HG03060 (cell line): ENCODE data around the gene KLHL3.
A peak's percentile ranks its signal among the peaks of the same experiment; 100 is the strongest.
"Not testable (repeated sequence)": the region's sequence is repeated elsewhere in the genome, so short reads cannot be mapped to it uniquely, and the experiment has no call there.

Experiments
- ATAC-seq: cut with Tn5 transposase; IDR thresholded peaks from one replicate; pipeline ENCODE4 v1.9.1; 2021; ENCODE audit warnings: low read depth, moderate number of reproducible peaks; ENCODE audit not compliant: unreplicated experiment

KLHL3 gene, protein sequence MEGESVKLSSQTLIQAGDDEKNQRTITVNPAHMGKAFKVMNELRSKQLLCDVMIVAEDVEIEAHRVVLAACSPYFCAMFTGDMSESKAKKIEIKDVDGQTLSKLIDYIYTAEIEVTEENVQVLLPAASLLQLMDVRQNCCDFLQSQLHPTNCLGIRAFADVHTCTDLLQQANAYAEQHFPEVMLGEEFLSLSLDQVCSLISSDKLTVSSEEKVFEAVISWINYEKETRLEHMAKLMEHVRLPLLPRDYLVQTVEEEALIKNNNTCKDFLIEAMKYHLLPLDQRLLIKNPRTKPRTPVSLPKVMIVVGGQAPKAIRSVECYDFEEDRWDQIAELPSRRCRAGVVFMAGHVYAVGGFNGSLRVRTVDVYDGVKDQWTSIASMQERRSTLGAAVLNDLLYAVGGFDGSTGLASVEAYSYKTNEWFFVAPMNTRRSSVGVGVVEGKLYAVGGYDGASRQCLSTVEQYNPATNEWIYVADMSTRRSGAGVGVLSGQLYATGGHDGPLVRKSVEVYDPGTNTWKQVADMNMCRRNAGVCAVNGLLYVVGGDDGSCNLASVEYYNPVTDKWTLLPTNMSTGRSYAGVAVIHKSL

GRCh38 chr5:137735555-137736284 lies at the start of gene KLHL3:
TSS of gene KLHL3 (minus strand) at chr5:137736089. CDS start at chr5:137735646, 443 bp downstream.
- no peak for ATAC-seq

- ATAC-seq = no peak
Measured at GRCh38 chr5:137782984-137783536, 47.2 kb upstream of the KLHL3 start.

DNA sequence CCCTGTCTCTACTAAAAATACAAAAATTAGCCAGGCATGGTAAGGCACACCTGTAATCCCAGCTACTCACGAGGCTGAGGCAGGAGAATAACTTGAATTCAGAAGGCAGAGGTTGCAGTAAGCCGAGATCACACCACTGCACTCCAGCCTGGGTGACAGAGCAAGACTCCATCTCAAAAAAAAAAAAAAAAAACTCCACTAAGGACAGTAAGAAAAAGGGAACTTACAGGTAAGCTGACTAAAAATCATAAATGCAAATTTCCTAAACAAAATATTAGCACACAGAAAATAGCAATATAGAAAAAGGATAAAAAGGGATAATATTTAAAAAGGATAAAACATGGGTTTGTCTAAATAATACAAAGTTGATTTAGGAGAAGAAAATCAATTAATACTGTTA lies 46.2 kb upstream of the KLHL3 start:
- no peak for ATAC-seq

DNA sequence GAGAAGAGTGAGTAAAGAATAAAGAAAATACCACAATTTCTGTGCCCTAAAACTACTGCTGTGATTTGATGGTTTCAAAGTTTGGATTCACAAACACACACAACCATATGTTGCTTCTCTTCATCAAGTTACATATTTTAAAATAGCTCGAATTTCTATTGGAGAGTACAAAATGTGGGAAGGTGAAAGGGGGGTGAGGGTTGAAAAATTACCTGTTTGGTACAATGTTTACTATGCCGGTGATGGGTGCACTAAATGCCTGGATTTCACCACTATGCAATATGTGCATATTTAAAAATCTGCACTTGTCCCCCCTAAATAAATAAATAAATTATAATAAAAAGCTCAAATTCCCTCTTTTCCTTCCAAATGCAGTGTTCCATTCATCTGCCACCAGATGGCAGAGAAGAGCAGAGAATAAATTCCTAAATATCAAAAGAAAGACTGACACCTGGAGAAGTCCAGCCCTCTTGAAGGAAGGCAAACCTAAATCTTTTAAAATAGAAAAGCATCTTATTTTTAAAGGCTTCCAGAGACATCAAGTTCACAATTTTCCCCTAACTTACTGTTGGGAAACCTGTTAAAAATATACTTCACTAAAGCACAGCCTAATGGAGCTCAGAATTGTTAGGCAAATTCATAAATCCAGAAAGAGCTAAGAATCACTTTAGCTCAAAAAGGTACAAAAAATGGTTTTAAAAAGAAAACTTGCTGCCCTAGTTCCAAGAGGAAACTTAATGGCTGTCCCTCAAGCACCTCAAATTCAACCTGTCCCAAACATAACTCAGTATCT lies 43.1 kb upstream of the KLHL3 start:
- ATAC-seq = no peak

- not testable (repeated sequence) for ATAC-seq
Measured at GRCh38 chr5:137767937-137768336, 32.0 kb upstream of the KLHL3 start.

DNA sequence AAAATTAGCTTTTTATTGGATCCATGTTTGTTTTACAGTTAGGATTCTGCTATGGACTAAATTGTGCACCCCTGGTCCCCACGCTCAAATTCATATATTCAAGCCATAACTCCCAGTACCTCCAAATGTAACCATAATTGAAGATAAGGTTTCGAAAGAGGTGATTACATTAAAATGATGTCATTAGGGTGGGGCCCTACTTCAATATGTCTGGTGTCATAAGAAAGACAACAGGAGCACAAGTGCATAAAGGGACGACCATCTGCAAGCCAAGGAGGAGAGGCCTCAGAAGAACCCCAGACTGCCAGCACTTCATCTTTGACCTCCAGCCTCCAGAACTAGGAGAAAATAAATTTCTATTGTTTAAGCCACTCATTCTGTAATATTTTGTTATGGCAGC lies 25.7 kb upstream of the KLHL3 start:
- ATAC-seq = no peak

DNA sequence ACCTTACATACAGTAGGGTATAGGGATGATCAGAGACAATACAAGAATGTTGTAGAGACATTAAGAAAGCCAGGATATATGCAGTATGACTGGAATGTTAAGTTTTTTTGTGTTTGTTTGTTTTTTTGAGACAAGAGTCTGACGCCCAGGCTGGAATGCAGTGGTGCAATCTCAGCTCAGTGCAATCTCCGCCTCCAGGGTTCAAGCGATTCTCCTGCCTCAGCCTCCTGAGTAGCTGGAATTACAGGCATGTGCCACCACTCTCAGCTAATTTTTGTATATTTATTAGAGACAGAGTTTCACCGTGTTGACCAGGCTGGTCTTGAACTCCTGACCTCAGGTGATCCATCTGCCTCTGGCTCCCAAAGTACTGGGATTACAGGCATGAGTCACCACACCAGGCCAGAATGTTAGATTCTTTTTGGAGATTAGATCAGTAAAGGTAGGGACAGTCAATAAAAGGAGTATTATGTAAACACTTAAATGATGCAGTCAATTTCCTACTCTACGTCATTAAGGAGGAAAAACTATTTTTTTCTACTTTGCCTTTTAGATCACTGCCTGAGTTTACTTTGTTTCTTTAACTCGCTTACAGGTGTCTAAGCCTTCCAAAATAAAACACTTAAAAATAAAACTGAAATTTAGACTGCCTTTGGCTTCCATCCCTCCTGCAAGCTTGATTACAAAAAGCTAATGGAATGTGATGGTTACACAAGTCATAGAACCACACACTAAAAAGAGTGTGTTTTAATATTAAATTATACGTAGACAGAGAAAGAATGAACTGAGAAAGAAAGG lies 25.0 kb upstream of the KLHL3 start:
- no peak for ATAC-seq

DNA sequence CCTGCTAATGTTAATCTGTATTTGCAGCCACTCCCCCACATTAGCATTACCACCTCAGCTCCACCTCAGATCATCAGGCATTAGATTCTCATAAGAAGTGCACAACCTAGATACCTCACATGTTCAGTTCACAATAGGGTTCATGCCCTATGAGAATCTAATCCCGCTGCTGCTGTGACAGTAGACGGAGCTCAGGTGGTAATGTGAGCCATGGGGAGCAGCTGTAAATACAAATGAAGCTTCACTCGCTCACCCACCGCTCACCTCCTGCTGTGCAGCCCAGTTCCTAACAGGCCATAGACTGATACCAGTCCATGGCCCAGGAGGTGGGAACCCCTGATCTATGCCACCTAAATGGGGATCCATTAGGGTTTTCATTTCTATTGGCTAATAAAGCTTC lies 24.4 kb upstream of the KLHL3 start:
- ATAC-seq = no peak

- ATAC-seq = peak; percentile 52
Measured at GRCh38 chr5:137758715-137759306, 22.9 kb upstream of the KLHL3 start.

DNA sequence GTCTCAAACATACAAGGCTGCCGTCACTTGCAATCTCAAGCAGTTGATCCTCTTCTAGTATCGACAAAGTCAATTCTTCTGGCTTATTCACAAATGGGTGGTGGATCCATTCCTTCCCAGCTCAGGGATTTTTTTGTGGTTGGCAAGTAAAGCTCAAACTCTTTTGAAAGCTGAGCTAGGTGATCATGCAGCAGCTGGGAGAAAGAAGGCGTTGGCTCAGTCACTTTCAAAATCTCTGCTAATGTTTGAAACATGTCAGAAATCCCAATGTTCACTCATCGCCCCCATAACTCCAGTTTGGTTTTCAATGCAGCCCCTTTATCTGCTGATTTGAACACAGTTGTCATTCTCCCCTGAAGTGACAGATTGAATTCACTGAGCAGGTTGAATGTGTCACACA lies 22.2 kb upstream of the KLHL3 start:
- ATAC-seq = no peak

- no peak for ATAC-seq
Measured at GRCh38 chr5:137757634-137758033, 21.7 kb upstream of the KLHL3 start.

DNA sequence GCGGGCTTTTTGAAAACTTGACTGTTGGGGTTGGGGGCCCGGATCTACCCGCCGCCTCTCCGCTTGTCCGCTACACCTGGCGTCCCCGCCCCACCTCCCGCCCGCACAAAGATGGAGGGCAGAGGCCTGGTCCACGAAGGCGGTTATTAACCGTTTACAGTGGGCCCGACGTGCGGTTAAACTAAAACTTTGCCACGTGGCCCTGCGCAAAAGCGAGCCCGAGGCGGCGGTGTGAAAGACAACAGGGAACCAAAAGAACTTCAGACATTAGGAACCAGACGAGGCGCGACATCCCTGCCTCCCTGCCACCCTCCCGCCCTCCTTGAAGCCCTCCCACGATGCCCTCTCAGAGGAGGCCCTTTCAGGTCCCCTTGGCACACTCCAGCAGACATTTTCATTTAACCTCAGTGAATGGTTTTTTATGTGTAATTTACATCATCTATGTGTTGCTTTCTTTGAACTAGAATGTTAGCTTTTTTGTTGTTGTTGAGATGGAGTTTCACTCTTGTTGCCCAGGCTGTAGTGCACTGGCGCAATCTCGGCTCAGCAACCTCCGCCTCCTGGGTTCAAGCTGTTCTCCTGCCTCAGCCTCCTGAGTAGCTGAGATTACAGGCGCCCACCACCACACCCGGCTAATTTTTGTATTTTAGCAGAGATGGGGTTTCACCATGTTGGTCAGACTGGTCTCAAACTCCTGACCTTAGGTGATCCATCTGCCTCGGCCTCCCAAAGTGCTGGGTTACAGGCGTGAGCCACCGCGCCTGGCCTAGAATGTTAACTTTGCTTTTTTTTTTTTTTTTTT lies 19.3 kb upstream of the KLHL3 start:
- ATAC-seq = peak; percentile 1

DNA sequence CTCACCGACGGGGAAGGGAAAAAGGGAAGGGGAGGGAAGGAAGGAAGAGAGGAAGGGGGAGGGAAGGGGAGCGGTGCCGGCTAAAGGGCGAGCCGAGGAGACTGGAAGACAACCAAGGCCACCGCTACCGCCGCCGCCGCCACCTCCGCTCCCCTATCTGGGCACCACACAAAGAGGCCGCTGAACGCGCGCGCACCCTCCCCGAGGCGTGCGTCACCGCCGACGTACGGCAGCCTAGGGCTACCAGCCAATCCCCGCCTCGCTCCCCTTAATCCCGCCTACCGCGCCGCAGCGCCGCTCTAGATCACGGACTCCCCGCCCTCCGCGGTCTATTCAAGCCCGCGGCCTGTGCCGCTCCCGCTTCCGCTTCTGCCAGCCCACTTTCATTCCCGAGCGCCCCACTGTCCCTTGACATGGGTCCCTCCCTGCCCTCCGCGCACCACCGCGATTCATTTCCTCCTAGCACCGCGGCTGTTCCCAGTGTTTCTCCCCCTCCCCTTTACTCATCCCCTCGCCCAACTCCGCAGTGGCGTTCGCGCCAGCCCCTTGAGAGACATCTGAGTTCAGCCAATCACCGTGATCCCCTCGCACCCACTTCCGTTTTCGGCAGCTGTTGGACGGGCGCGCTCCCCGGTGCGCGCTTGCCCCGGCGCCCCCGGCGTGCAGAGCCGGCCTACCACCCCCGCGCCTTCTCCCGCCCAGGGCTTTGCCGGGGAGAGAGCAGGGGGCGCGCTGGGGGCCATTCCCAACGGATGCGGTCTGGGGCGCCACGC lies 18.5 kb upstream of the KLHL3 start, which contains the start of gene HNRNPA0:
Gene HNRNPA0, minus strand, starts transcription at position 176 of the 773 bp plus-strand sequence. CDS start 297 bp downstream, outside the sequence.
- peak; percentile 61 for ATAC-seq

GRCh38 chr5:137753691-137754187 lies 17.9 kb upstream of the KLHL3 start:
- no peak for ATAC-seq

GRCh38 chr5:137752905-137753690 lies 17.2 kb upstream of the KLHL3 start:
- ATAC-seq = no peak

DNA sequence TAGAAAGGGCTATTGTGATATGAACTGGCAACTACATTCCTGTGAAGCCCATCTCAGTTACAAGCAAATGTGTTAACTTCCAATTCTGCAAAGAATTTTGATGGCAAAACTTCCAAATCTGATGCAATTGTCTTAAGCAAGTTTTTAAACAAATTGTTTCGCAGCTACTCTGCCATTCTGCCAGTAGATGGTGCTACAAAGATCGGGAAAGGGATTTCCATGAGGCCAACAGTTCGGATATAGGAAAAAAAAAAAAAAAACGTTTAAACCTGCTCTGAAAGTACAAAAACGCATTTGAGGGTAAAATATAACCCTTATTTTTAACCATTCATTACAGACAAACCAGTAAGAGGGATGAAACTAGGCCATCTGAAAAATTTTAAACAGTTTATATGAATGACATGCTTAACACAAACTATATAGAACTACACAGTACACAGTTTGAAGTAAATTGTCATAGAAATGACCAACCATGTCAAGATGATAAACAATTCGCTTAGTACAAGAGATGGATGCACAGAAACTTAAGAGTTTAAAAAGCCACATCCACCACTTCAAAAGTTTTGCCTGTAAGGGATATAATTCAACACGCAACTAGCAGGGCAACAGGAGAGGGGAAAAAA lies 16.1 kb upstream of the KLHL3 start:
- ATAC-seq = no peak
